Activated CD4-positive, alpha-beta T cell treated with anti-CD3 and anti-CD28 coated beads for 36 hours (primary cell): ENCODE data around the gene RPS6KA4. TPM values are rescaled to one million over a fixed set of nuclear protein-coding genes. Genes with fewer than 3 reads are reported as not detected.

ENCODE experiments used
- ATAC-seq: fragments of 200-7000 bp; cut with Tn5 transposase; one replicate; pipeline ENCODE4 v1.10.0; 2021; ENCODE audit warnings: mild to moderate bottlenecking, moderate library complexity
- CTCF ChIA-PET: fragments of 350-600 bp; sonication (Branson Sonifier 250); formaldehyde crosslinking; loops from one replicate; lab custom pipeline; 2021; ENCODE audit warnings: antibody characterized with exemption; lab: Charles Lee
- POLR2A ChIA-PET: fragments of 350-600 bp; sonication (Branson Sonifier 250); formaldehyde crosslinking; loops from one replicate; lab custom pipeline; 2021; ENCODE audit warnings: antibody characterized with exemption, inconsistent platforms; lab: Charles Lee
- DNase-seq: peaks from one replicate; pipeline ENCODE4 v3.0.0-alpha.2; 2020
- H3K27ac Mint-ChIP-seq: one replicate; pipeline ENCODE4 v1.8.0; 2021; ENCODE audit warnings: mixed read lengths
- H3K27me3 Mint-ChIP-seq: one replicate; pipeline ENCODE4 v1.8.0; 2021; ENCODE audit warnings: mixed read lengths
- H3K36me3 Mint-ChIP-seq: one replicate; pipeline ENCODE4 v1.8.0; 2021; ENCODE audit warnings: low read depth, mixed read lengths
- H3K4me1 Mint-ChIP-seq: one replicate; pipeline ENCODE4 v1.8.0; 2021; ENCODE audit warnings: mixed read lengths
- H3K4me3 Mint-ChIP-seq: one replicate; pipeline ENCODE4 v1.8.0; 2021; ENCODE audit warnings: mild to moderate bottlenecking, moderate library complexity, mixed read lengths
- H3K9me3 Mint-ChIP-seq: one replicate; pipeline ENCODE4 v1.8.0; 2021; ENCODE audit warnings: low read depth, mixed read lengths
- intact Hi-C, 2 experiments: fragments of 100-400 bp; cut with DNase I in 1 of 2; cut with micrococcal nuclease in 1 of 2; formaldehyde crosslinking; loops; one replicate each; pipeline versions ENCODE4 v1.14.2 to v1.15.1; 2022 to 2024; cut with DNase I, micrococcal nuclease
- total RNA-seq, 2 experiments: library from RNA; stranded (reverse); gene quantifications; one replicate each; pipeline ENCODE4 v1.2.3, GENCODE V29; 2021

Gene RPS6KA4
- total RNA-seq, 2 experiments from 2014 or later, result 22.0 to 30.2 TPM

GRCh38 chr11:64389851-64390250, 30.9 kb downstream of the RPS6KA4 start:
- no peak for DNase-seq
- no peak for ATAC-seq
- Mint-ChIP-seq H3K4me3 (no peak overlapping the region), H3K36me3 (no peaks in the 10 kb centered on the region), H3K4me1 (peaks cover 2% of the 10 kb centered on the region), H3K27ac (no peak overlapping the region), H3K27me3 (no peaks in the 10 kb centered on the region), H3K9me3 (peaks cover 4% of the 10 kb centered on the region)
- intact Hi-C loops, result no loop called here
- ChIA-PET CTCF (interaction anchor here (1.2 kb wide), 1 partner anchor 59 kb away, joined by 5 read pairs; no protein-coding TSS in a partner anchor), POLR2A (no interaction called here)

- Mint-ChIP-seq H3K4me3 (no peak overlapping the region), H3K4me1 (peaks cover 2% of the 10 kb centered on the region), H3K36me3 (no peaks in the 10 kb centered on the region), H3K27ac (no peak overlapping the region), H3K9me3 (peaks cover 4% of the 10 kb centered on the region), H3K27me3 (no peaks in the 10 kb centered on the region)
- ChIA-PET CTCF (interaction anchor here (0.6 kb wide), 1 partner anchor 53 kb away, joined by 4 read pairs; no protein-coding TSS in a partner anchor), POLR2A (no interaction called here)
- DNase-seq (no peak), ATAC-seq (no peak)
- intact Hi-C loops, result no loop called here
Observed at GRCh38 chr11:64390558-64390957, 31.6 kb downstream of the RPS6KA4 start.

GRCh38 chr11:64391839-64392238, 32.9 kb downstream of the RPS6KA4 start:
- ChIA-PET CTCF (no interaction called here), POLR2A (no interaction called here)

GRCh38 chr11:64395545-64396078, 36.6 kb downstream of the RPS6KA4 start:
- ChIA-PET POLR2A (no interaction called here), CTCF (interaction anchor here (0.6 to 0.7 kb wide), 2 partner anchors 84 to 319 kb away, joined by 3 read pairs; no protein-coding TSS in a partner anchor)
- intact Hi-C loops, result no loop called here
- H3K9me3 Mint-ChIP-seq, result no peaks in the 10 kb centered on the region
- DNase-seq, result no peak
- H3K27ac Mint-ChIP-seq, result no peak overlapping the region
- peaks cover 2% of the 10 kb centered on the region for H3K27me3 Mint-ChIP-seq
- H3K4me1 Mint-ChIP-seq, result no peaks in the 10 kb centered on the region
- no peaks in the 10 kb centered on the region for H3K36me3 Mint-ChIP-seq
- ATAC-seq, result no peak
- H3K4me3 Mint-ChIP-seq, result no peak overlapping the region

More at GRCh38 chr11:64391839-64392238, 32.9 kb downstream of the RPS6KA4 start:
- peaks cover 4% of the 10 kb centered on the region for H3K9me3 Mint-ChIP-seq
- H3K4me1 Mint-ChIP-seq, result no peaks in the 10 kb centered on the region
- no peaks in the 10 kb centered on the region for H3K36me3 Mint-ChIP-seq
- H3K27me3 Mint-ChIP-seq, result no peaks in the 10 kb centered on the region
- intact Hi-C loops, result no loop called here
- H3K27ac Mint-ChIP-seq, result no peak overlapping the region
- DNase-seq, result no peak
- ATAC-seq, result no peak
- no peak overlapping the region for H3K4me3 Mint-ChIP-seq

- DNase-seq (no peak), ATAC-seq (no peak)
- Mint-ChIP-seq H3K27me3 (peaks cover 2% of the 10 kb centered on the region), H3K36me3 (no peaks in the 10 kb centered on the region), H3K9me3 (no peaks in the 10 kb centered on the region), H3K4me3 (no peak overlapping the region), H3K27ac (no peak overlapping the region), H3K4me1 (no peaks in the 10 kb centered on the region)
- CTCF ChIA-PET, result interaction anchor here (0.7 kb wide), 1 partner anchor 319 kb away, joined by 3 read pairs; no protein-coding TSS in a partner anchor
- intact Hi-C loops, result no loop called here
- POLR2A ChIA-PET, result no interaction called here
Observed at GRCh38 chr11:64396079-64396591, 37.2 kb downstream of the RPS6KA4 start.

GRCh38 chr11:64400102-64400501, 41.1 kb downstream of the RPS6KA4 start:
- Mint-ChIP-seq H3K27ac (no peak overlapping the region), H3K36me3 (no peaks in the 10 kb centered on the region), H3K4me3 (no peak overlapping the region), H3K27me3 (peaks cover 2% of the 10 kb centered on the region), H3K9me3 (peaks cover 2% of the 10 kb centered on the region), H3K4me1 (no peaks in the 10 kb centered on the region)
- no peak for DNase-seq
- intact Hi-C loops, result no loop called here
- CTCF ChIA-PET, result interaction anchor here (0.9 kb wide), 1 partner anchor 45 kb away, joined by 3 read pairs; no protein-coding TSS in a partner anchor
- ATAC-seq, result no peak
- POLR2A ChIA-PET, result no interaction called here

- intact Hi-C loops, result no loop called here
- Mint-ChIP-seq H3K9me3 (peaks cover 2% of the 10 kb centered on the region), H3K27me3 (peaks cover 2% of the 10 kb centered on the region), H3K4me3 (no peak overlapping the region), H3K36me3 (no peaks in the 10 kb centered on the region), H3K27ac (no peak overlapping the region), H3K4me1 (no peaks in the 10 kb centered on the region)
- POLR2A ChIA-PET, result interaction anchor here (0.6 kb wide), 1 partner anchor 299 kb away, joined by 3 read pairs; no protein-coding TSS in a partner anchor
- DNase-seq, result no peak
- CTCF ChIA-PET, result no interaction called here
- ATAC-seq, result no peak
Observed at GRCh38 chr11:64400667-64401066, 41.7 kb downstream of the RPS6KA4 start.

- DNase-seq, result no peak
- Mint-ChIP-seq H3K27ac (no peak overlapping the region), H3K4me1 (no peaks in the 10 kb centered on the region), H3K9me3 (peaks cover 2% of the 10 kb centered on the region), H3K4me3 (no peak overlapping the region), H3K27me3 (peaks cover 2% of the 10 kb centered on the region), H3K36me3 (no peaks in the 10 kb centered on the region)
- intact Hi-C loops, result no loop called here
- ATAC-seq, result no peak
- CTCF ChIA-PET, result no interaction called here
- POLR2A ChIA-PET, result no interaction called here
Observed at GRCh38 chr11:64401775-64402174, 42.8 kb downstream of the RPS6KA4 start.

GRCh38 chr11:64403106-64403505, 44.1 kb downstream of the RPS6KA4 start:
- DNase-seq (no peak), ATAC-seq (no peak)
- H3K4me3 Mint-ChIP-seq, result no peak overlapping the region
- H3K4me1 Mint-ChIP-seq, result no peaks in the 10 kb centered on the region
- intact Hi-C loops, result no loop called here
- ChIA-PET CTCF (no interaction called here), POLR2A (no interaction called here)
- H3K36me3 Mint-ChIP-seq, result no peaks in the 10 kb centered on the region
- H3K9me3 Mint-ChIP-seq, result peaks cover 2% of the 10 kb centered on the region
- H3K27me3 Mint-ChIP-seq, result no peaks in the 10 kb centered on the region
- no peak overlapping the region for H3K27ac Mint-ChIP-seq

GRCh38 chr11:64406221-64406946, 47.4 kb downstream of the RPS6KA4 start:
- Mint-ChIP-seq H3K9me3 (peaks cover 2% of the 10 kb centered on the region), H3K36me3 (no peaks in the 10 kb centered on the region), H3K27ac (no peak overlapping the region), H3K4me3 (no peak overlapping the region), H3K27me3 (no peaks in the 10 kb centered on the region), H3K4me1 (no peaks in the 10 kb centered on the region)
- CTCF ChIA-PET, result interaction anchor here (0.7 kb wide), 1 partner anchor 84 kb away, joined by 3 read pairs; no protein-coding TSS in a partner anchor
- DNase-seq, result no peak
- intact Hi-C loops, result no loop called here
- ATAC-seq, result no peak
- POLR2A ChIA-PET, result no interaction called here

GRCh38 chr11:64407221-64407620, 48.3 kb downstream of the RPS6KA4 start:
- ChIA-PET POLR2A (no interaction called here), CTCF (interaction anchor here (0.6 to 0.8 kb wide), 3 partner anchors 85 to 919 kb away, joined by 3 read pairs; no protein-coding TSS in a partner anchor)
- Mint-ChIP-seq H3K4me1 (no peaks in the 10 kb centered on the region), H3K4me3 (no peak overlapping the region), H3K27me3 (no peaks in the 10 kb centered on the region), H3K9me3 (peaks cover 2% of the 10 kb centered on the region), H3K36me3 (no peaks in the 10 kb centered on the region), H3K27ac (no peak overlapping the region)
- DNase-seq (no peak), ATAC-seq (no peak)
- intact Hi-C loops, result no loop called here
